Type B pancreatic cell (in vitro differentiated cells): Measurements from ENCODE around the gene BICD1. TPM values are rescaled to one million over a fixed set of nuclear protein-coding genes. Genes with fewer than 3 reads are reported as not detected.
A peak's percentile ranks its signal among the peaks of the same experiment; 100 is the strongest.

ENCODE experiments used
- DNase-seq: peaks from one replicate; pipeline ENCODE4 v3.0.0; 2021; ENCODE audit warnings: mixed read lengths; ENCODE audit not compliant: unreplicated experiment; ENCODE audit errors: extremely low spot score
- H3K27ac Mint-ChIP-seq: 2 replicates; pipeline ENCODE4 v1.8.0; 2021; ENCODE audit warnings: mild to moderate bottlenecking, mixed read lengths
- H3K27me3 Mint-ChIP-seq: 2 replicates; pipeline ENCODE4 v1.8.0; 2021; ENCODE audit warnings: mixed read lengths
- H3K36me3 Mint-ChIP-seq: 2 replicates; pipeline ENCODE4 v1.8.0; 2021; ENCODE audit warnings: mixed read lengths
- H3K4me1 Mint-ChIP-seq: one replicate; pipeline ENCODE4 v1.8.0; 2021; ENCODE audit warnings: mixed read lengths; ENCODE audit not compliant: unreplicated experiment
- H3K4me3 Mint-ChIP-seq: 2 replicates; pipeline ENCODE4 v1.8.0; 2021; ENCODE audit warnings: mild to moderate bottlenecking, mixed read lengths
- H3K9me3 Mint-ChIP-seq: 2 replicates; pipeline ENCODE4 v1.8.0; 2021; ENCODE audit warnings: mixed read lengths
- CTCF ChIP-seq: fragments of 200-600 bp; sonication (generic); conservative IDR thresholded peaks from 2 replicates; pipeline ENCODE4 v1.5.0; 2021; ENCODE audit warnings: antibody characterized with exemption, mild to moderate bottlenecking
- total RNA-seq: library from RNA; stranded (reverse); gene quantifications from 2 replicates; pipeline ENCODE4 v1.2.1, GENCODE V29; 2021; ENCODE audit warnings: low replicate concordance

BICD1 gene
- total RNA-seq, 1 donor from 2014 or later: 37.7 TPM

GRCh38 chr12:32260696-32261095, 154.0 kb downstream of the BICD1 start:
- peaks cover 32% of the 10 kb centered on the region for H3K36me3 Mint-ChIP-seq
- no peak overlapping the region for H3K4me3 Mint-ChIP-seq
- DNase-seq: no peak
- no peaks in the 10 kb centered on the region for H3K27me3 Mint-ChIP-seq
- no peak for TF ChIP-seq CTCF
- peaks cover 7% of the 10 kb centered on the region for H3K4me1 Mint-ChIP-seq
- H3K9me3 Mint-ChIP-seq: peaks cover 4% of the 10 kb centered on the region
- H3K27ac Mint-ChIP-seq: no peak overlapping the region

- Mint-ChIP-seq H3K27ac (no peak overlapping the region), H3K36me3 (peaks cover 35% of the 10 kb centered on the region), H3K9me3 (peaks cover 4% of the 10 kb centered on the region), H3K27me3 (no peaks in the 10 kb centered on the region), H3K4me3 (no peak overlapping the region), H3K4me1 (peaks cover 10% of the 10 kb centered on the region)
- TF ChIP-seq CTCF: peak; percentile 37
- no peak for DNase-seq
These were observed 155.0 kb downstream of the BICD1 start for GRCh38 chr12:32261638-32262037.

- peaks cover 24% of the 10 kb centered on the region for H3K36me3 Mint-ChIP-seq
- DNase-seq: no peak
These were observed 158.3 kb downstream of the BICD1 start for GRCh38 chr12:32264961-32265360.

GRCh38 chr12:32265456-32265855, 158.8 kb downstream of the BICD1 start:
- H3K36me3 Mint-ChIP-seq: peaks cover 20% of the 10 kb centered on the region
- H3K27ac Mint-ChIP-seq: peak overlapping the region; percentile 25
- H3K4me3 Mint-ChIP-seq: no peak overlapping the region
- H3K27me3 Mint-ChIP-seq: no peaks in the 10 kb centered on the region
- peaks cover 4% of the 10 kb centered on the region for H3K9me3 Mint-ChIP-seq
- no peak for DNase-seq
- TF ChIP-seq CTCF: no peak
- peaks cover 10% of the 10 kb centered on the region for H3K4me1 Mint-ChIP-seq

More at GRCh38 chr12:32264961-32265360, 158.3 kb downstream of the BICD1 start:
- Mint-ChIP-seq H3K4me3 (no peak overlapping the region), H3K9me3 (peaks cover 4% of the 10 kb centered on the region), H3K4me1 (peaks cover 10% of the 10 kb centered on the region), H3K27ac (peak overlapping the region; percentile 25), H3K27me3 (no peaks in the 10 kb centered on the region)
- no peak for TF ChIP-seq CTCF

GRCh38 chr12:32265951-32266350, 159.3 kb downstream of the BICD1 start:
- H3K27me3 Mint-ChIP-seq: no peaks in the 10 kb centered on the region
- no peak overlapping the region for H3K4me3 Mint-ChIP-seq
- peaks cover 13% of the 10 kb centered on the region for H3K4me1 Mint-ChIP-seq
- H3K9me3 Mint-ChIP-seq: peaks cover 4% of the 10 kb centered on the region
- no peak for DNase-seq
- peak overlapping the region; percentile 4 for H3K27ac Mint-ChIP-seq
- TF ChIP-seq CTCF: no peak
- peaks cover 20% of the 10 kb centered on the region for H3K36me3 Mint-ChIP-seq

GRCh38 chr12:32266756-32267155, 160.1 kb downstream of the BICD1 start:
- peaks cover 18% of the 10 kb centered on the region for H3K36me3 Mint-ChIP-seq

More at GRCh38 chr12:32266756-32267155, 160.1 kb downstream of the BICD1 start:
- peaks cover 21% of the 10 kb centered on the region for H3K4me1 Mint-ChIP-seq
- H3K9me3 Mint-ChIP-seq: no peaks in the 10 kb centered on the region
- H3K27me3 Mint-ChIP-seq: no peaks in the 10 kb centered on the region
- no peak overlapping the region for H3K4me3 Mint-ChIP-seq
- no peak overlapping the region for H3K27ac Mint-ChIP-seq
- no peak for TF ChIP-seq CTCF
- DNase-seq: no peak
